KMS-11 (cell line): ENCODE measurements around the gene PDZRN3.

ENCODE experiments used
- H2AFZ ChIP-seq: fragments of 200-600 bp; sonication (generic); 2 replicates; pipeline ENCODE4 v1.6.1; 2016; ENCODE audit warnings: antibody characterized with exemption, mixed run types, low read depth
- H3K27ac ChIP-seq: fragments of 200-600 bp; sonication (generic); 2 replicates; pipeline ENCODE4 v1.6.1; 2016; ENCODE audit warnings: mild to moderate bottlenecking, mixed run types
- H3K27me3 ChIP-seq: fragments of 200-600 bp; sonication (generic); 2 replicates; pipeline ENCODE4 v1.6.1; 2017; ENCODE audit warnings: mild to moderate bottlenecking, low read depth, mixed run types, moderate library complexity; ENCODE audit not compliant: insufficient read depth
- H3K36me3 ChIP-seq: fragments of 200-600 bp; sonication (generic); 2 replicates; pipeline ENCODE4 v1.6.1; 2017; ENCODE audit warnings: mild to moderate bottlenecking, mixed run types; ENCODE audit not compliant: insufficient read depth
- H3K4me1 ChIP-seq: fragments of 200-600 bp; sonication (generic); 2 replicates; pipeline ENCODE4 v1.6.1; 2016; ENCODE audit warnings: mild to moderate bottlenecking, low read depth, mixed run types; ENCODE audit not compliant: poor library complexity, severe bottlenecking
- H3K4me2 ChIP-seq: fragments of 200-600 bp; sonication (generic); 2 replicates; pipeline ENCODE4 v1.7.0; 2016; ENCODE audit warnings: mild to moderate bottlenecking, mixed run types
- H3K4me3 ChIP-seq: fragments of 200-600 bp; sonication (generic); IDR thresholded peaks from 2 replicates; pipeline ENCODE4 v1.6.1; 2017; ENCODE audit warnings: low read depth, low read length, mixed read lengths; ENCODE audit not compliant: insufficient read depth
- H3K79me2 ChIP-seq: fragments of 200-600 bp; sonication (generic); 2 replicates; pipeline ENCODE4 v1.6.1; 2016; ENCODE audit warnings: low read depth, mixed run types; ENCODE audit not compliant: insufficient read depth
- H3K9ac ChIP-seq: fragments of 200-600 bp; sonication (generic); 2 replicates; pipeline ENCODE4 v1.6.1; 2016; ENCODE audit warnings: mild to moderate bottlenecking, mixed run types
- H4K20me1 ChIP-seq: fragments of 200-600 bp; sonication (generic); 2 replicates; pipeline ENCODE4 v1.6.1; 2016; ENCODE audit warnings: mild to moderate bottlenecking, mixed run types; ENCODE audit not compliant: insufficient read depth
- TF ChIP-seq, protein P1 (sequence below): fragments of 200-600 bp; sonication (generic); conservative IDR thresholded peaks from 2 replicates; pipeline ENCODE4 v1.6.1; 2017; ENCODE audit warnings: low read depth, mild to moderate bottlenecking, antibody characterized with exemption, low read length, moderate library complexity, mixed read lengths

PDZRN3 gene

DNA sequence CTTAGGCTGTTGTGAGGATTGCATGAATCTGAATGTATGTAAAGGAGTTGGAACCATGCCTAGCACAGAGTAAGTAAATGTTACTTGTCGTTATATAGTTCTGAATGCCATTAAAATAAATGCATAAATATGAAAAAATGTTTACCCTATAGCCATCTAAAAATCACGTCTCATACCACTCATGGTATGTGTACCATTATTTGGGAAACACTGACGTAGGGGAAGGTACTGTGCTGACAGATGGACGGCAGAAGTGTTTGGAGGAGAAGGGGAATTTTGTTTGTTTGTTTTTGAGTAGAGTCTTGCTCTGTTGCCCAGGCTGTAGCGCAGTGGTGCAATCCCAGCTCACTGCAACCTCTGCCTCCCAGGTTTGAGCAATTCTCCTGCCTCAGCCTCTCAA is 30.5 kb upstream of the PDZRN3 start:
- Histone ChIP-seq H3K27me3 (no peaks in the 10 kb centered on the region), H3K4me2 (no peak overlapping the region), H3K4me1 (no peaks in the 10 kb centered on the region), H3K4me3 (no peak overlapping the region), H2AFZ (no peak overlapping the region), H3K9ac (no peak overlapping the region), H4K20me1 (no peaks in the 10 kb centered on the region), H3K27ac (no peak overlapping the region), H3K79me2 (no peaks in the 10 kb centered on the region), H3K36me3 (no peaks in the 10 kb centered on the region)
- TF ChIP-seq, protein P1, sequence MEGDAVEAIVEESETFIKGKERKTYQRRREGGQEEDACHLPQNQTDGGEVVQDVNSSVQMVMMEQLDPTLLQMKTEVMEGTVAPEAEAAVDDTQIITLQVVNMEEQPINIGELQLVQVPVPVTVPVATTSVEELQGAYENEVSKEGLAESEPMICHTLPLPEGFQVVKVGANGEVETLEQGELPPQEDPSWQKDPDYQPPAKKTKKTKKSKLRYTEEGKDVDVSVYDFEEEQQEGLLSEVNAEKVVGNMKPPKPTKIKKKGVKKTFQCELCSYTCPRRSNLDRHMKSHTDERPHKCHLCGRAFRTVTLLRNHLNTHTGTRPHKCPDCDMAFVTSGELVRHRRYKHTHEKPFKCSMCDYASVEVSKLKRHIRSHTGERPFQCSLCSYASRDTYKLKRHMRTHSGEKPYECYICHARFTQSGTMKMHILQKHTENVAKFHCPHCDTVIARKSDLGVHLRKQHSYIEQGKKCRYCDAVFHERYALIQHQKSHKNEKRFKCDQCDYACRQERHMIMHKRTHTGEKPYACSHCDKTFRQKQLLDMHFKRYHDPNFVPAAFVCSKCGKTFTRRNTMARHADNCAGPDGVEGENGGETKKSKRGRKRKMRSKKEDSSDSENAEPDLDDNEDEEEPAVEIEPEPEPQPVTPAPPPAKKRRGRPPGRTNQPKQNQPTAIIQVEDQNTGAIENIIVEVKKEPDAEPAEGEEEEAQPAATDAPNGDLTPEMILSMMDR, result no peak

DNA sequence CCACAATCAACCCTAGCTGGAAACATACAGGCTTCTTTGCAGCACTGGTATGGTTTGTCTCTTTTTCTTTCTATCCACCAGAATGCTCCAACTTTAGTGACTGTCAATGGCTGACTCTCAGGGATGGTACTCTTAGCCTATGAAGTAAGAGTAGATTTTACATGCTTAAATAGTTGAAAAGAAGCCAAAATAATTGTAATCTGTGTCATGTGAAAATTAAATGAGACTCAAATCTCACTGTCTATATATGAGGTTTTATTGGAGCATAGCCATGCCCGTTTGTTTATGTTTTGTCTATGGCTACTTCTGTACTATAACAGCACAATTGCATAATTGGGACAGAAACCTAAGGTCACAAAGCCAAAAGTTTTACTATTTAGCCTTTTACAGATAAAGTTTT is 29.1 kb upstream of the PDZRN3 start:
- H3K27ac ChIP-seq, result no peak overlapping the region
- no peaks in the 10 kb centered on the region for H4K20me1 ChIP-seq
- H3K9ac ChIP-seq, result no peak overlapping the region
- no peaks in the 10 kb centered on the region for H3K4me1 ChIP-seq
- H3K36me3 ChIP-seq, result no peaks in the 10 kb centered on the region
- no peaks in the 10 kb centered on the region for H3K79me2 ChIP-seq
- H3K4me3 ChIP-seq, result no peak overlapping the region
- no peak overlapping the region for H3K4me2 ChIP-seq
- TF ChIP-seq, protein P1, result no peak
- H3K27me3 ChIP-seq, result no peaks in the 10 kb centered on the region
- no peak overlapping the region for H2AFZ ChIP-seq

DNA sequence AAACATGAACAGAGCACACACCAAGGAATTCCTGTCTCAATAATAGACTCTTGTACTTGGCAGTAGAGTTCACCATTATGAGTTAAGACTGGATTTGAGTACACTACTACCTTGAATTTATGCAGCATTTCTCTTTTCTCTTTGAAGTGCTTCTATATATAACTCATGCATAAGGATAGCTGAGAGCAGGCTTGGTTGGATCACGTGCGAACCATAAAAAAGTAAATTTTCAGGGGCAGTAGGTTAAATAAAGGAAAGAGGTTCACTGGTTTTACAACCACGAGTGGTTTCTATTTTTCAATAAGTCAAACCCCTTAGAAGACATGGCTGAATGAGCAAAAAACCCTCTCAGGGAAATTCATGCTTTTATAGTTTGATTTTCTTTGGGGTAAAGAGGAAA is 28.6 kb upstream of the PDZRN3 start:
- Histone ChIP-seq H4K20me1 (no peaks in the 10 kb centered on the region), H3K79me2 (no peaks in the 10 kb centered on the region), H3K27ac (no peak overlapping the region), H2AFZ (no peak overlapping the region), H3K27me3 (no peaks in the 10 kb centered on the region), H3K36me3 (no peaks in the 10 kb centered on the region), H3K4me1 (no peaks in the 10 kb centered on the region), H3K4me3 (no peak overlapping the region), H3K4me2 (no peak overlapping the region), H3K9ac (no peak overlapping the region)
- TF ChIP-seq, protein P1, result no peak

DNA sequence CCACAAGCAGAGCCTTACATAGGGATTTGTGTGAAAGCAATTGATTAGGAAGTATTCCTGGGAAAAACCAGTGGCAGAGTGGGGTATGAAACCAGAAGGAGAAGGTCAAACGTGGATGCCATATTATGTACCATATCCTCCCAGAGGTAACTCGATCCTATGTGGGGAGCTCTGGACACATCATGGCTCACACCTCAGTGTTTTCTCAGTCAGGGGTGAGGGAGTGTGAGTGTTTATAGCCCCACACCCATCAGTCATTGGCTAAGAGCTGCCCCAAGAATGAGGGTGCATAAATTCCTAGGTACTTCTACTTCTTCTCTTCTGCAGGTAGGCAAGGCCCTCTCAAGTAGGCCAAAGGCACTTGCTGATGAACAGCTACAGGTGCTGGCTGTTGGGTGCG is 28.2 kb upstream of the PDZRN3 start:
- Histone ChIP-seq H2AFZ (no peak overlapping the region), H4K20me1 (no peaks in the 10 kb centered on the region), H3K4me3 (no peak overlapping the region), H3K79me2 (no peaks in the 10 kb centered on the region), H3K4me1 (no peaks in the 10 kb centered on the region), H3K27ac (no peak overlapping the region), H3K4me2 (no peak overlapping the region), H3K9ac (no peak overlapping the region), H3K36me3 (no peaks in the 10 kb centered on the region), H3K27me3 (no peaks in the 10 kb centered on the region)
- TF ChIP-seq, protein P1, result no peak

DNA sequence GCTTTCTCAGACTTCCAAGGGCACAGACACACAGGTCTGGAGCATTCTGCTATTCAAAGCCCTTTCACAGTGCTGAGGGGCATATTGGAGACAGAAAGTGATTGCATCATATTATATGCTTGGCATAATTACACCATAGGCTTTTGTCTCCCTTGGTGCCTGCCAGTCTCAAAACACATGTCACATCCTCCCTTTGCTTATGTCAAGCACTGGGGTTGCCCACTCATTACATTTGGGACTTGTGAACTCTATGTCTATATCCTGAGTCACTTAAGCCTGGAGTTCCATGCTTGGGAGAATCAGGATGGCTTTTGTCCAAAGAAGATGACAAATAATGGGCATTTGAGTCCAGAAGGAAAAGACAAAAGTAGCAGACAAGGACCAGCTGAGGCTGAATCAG is 12.3 kb upstream of the PDZRN3 start:
- no peak overlapping the region for H3K4me3 ChIP-seq
- no peak overlapping the region for H3K27ac ChIP-seq
- no peaks in the 10 kb centered on the region for H3K79me2 ChIP-seq
- H3K9ac ChIP-seq, result no peak overlapping the region
- no peaks in the 10 kb centered on the region for H3K27me3 ChIP-seq
- H2AFZ ChIP-seq, result no peak overlapping the region
- TF ChIP-seq, protein P1, result no peak
- no peaks in the 10 kb centered on the region for H4K20me1 ChIP-seq
- H3K36me3 ChIP-seq, result no peaks in the 10 kb centered on the region
- H3K4me2 ChIP-seq, result no peak overlapping the region
- no peaks in the 10 kb centered on the region for H3K4me1 ChIP-seq
